ENCODE measurements around the gene DEDD2.

- no peak for TF ChIP-seq CTCF (conservative IDR thresholded peaks at IDR 0.05; ENCODE audit: low read depth, low read length)
- TF ChIP-seq EZH2 (IDR thresholded peaks at IDR 0.05; ENCODE audit: low read length, unreplicated experiment), result no peak
- no peak for TF ChIP-seq EZH2phosphoT487 (IDR thresholded peaks at IDR 0.05; ENCODE audit: borderline replicate concordance, low read length)
These were observed 60.9 kb downstream of the DEDD2 start for GRCh38 chr19:42156571-42156970.
